Progenitor cell of endocrine pancreas (in vitro differentiated cells): Measurements from ENCODE around the gene KCNMA1. TPM values are rescaled to one million over a fixed set of nuclear protein-coding genes. Genes with fewer than 3 reads are reported as not detected.

Experiments
- DNase-seq: peaks from one replicate; pipeline ENCODE4 v3.0.0; 2021; ENCODE audit warnings: low spot score; ENCODE audit not compliant: unreplicated experiment
- H3K27ac Mint-ChIP-seq: 2 replicates; pipeline ENCODE4 v1.8.0; 2021; ENCODE audit warnings: mild to moderate bottlenecking, moderate library complexity, mixed read lengths
- H3K27me3 Mint-ChIP-seq: 2 replicates; pipeline ENCODE4 v1.8.0; 2021; ENCODE audit warnings: mixed read lengths
- H3K36me3 Mint-ChIP-seq: 2 replicates; pipeline ENCODE4 v1.8.0; 2022; ENCODE audit warnings: mixed read lengths; ENCODE audit not compliant: insufficient read depth
- H3K4me1 Mint-ChIP-seq: 2 replicates; pipeline ENCODE4 v1.8.0; 2021; ENCODE audit warnings: low read depth, mixed read lengths
- H3K4me3 Mint-ChIP-seq: 2 replicates; pipeline ENCODE4 v1.8.0; 2021; ENCODE audit warnings: low read depth, mild to moderate bottlenecking, moderate library complexity, mixed read lengths
- H3K9me3 Mint-ChIP-seq: 2 replicates; pipeline ENCODE4 v1.8.0; 2021; ENCODE audit warnings: low read depth, mixed read lengths
- total RNA-seq: library from RNA; stranded (reverse); gene quantifications from 2 replicates; pipeline ENCODE4 v1.2.1, GENCODE V29; 2021
- TF ChIP-seq, protein P1 (sequence below): fragments of 200-600 bp; sonication (generic); IDR thresholded peaks from one replicate; pipeline ENCODE4 v1.5.0; 2021; ENCODE audit warnings: antibody characterized with exemption, mild to moderate bottlenecking; ENCODE audit not compliant: unreplicated experiment

The KCNMA1 gene
- total RNA-seq, 1 donor from 2014 or later, result 5.8 TPM

DNA sequence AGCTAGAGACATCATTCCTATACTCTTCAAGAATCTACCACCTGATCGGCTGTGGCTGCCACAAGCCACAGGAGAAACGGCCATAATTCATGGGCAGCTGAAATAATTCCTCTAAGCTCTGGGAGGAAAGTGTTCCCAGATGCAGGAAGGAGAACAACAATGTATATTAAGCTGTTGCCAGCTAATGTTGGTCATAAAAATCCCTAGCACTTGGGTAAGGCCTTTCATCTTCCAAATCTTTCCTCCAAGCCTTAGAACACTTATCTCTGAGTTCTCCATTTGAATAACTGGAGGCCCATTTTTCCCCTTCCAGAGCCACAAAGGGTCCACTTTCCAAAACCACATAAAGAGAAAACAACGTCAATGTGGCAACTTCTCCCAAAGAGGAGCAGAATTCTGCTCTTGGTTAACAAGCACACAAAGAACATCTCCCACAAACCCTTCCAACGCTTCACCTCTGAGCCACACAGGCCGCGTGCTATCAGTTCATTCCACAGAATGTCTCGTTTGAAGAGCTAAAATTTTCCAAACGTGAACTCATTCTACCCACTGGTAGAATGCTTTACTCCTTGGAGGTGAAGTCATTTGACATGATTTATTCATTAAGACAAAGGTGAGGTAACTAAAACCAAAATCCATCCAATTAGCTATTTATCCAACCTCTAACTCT, 11.2 kb downstream of the KCNMA1 start:
- Mint-ChIP-seq H3K27me3 (peaks cover 42% of the 10 kb centered on the region), H3K9me3 (no peaks in the 10 kb centered on the region), H3K27ac (no peak overlapping the region), H3K36me3 (no peaks in the 10 kb centered on the region), H3K4me3 (no peak overlapping the region), H3K4me1 (no peaks in the 10 kb centered on the region)
- no peak for DNase-seq
- TF ChIP-seq, protein P1, sequence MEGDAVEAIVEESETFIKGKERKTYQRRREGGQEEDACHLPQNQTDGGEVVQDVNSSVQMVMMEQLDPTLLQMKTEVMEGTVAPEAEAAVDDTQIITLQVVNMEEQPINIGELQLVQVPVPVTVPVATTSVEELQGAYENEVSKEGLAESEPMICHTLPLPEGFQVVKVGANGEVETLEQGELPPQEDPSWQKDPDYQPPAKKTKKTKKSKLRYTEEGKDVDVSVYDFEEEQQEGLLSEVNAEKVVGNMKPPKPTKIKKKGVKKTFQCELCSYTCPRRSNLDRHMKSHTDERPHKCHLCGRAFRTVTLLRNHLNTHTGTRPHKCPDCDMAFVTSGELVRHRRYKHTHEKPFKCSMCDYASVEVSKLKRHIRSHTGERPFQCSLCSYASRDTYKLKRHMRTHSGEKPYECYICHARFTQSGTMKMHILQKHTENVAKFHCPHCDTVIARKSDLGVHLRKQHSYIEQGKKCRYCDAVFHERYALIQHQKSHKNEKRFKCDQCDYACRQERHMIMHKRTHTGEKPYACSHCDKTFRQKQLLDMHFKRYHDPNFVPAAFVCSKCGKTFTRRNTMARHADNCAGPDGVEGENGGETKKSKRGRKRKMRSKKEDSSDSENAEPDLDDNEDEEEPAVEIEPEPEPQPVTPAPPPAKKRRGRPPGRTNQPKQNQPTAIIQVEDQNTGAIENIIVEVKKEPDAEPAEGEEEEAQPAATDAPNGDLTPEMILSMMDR, result no peak

DNA sequence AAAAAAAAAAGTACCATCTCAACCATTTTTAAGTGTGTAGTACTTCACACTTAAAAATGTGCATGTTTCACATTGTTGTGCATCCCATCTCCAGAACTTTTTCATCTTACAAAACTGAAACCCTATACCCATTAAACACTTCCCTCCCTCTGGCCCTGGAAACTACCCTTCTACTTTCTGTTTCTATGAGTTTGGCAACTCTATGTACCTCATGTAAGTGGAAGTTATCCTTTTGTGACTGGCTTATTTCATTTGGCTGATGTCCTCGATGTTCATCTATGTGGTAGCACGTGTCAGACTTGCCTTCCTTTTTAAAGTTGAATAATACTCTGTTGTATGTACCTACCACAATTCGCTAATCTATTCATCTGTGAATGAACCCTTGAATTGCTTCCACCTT, 12.2 kb downstream of the KCNMA1 start:
- TF ChIP-seq, protein P1, result no peak
- Mint-ChIP-seq H3K4me1 (no peaks in the 10 kb centered on the region), H3K27me3 (peaks cover 42% of the 10 kb centered on the region), H3K27ac (no peak overlapping the region), H3K9me3 (no peaks in the 10 kb centered on the region), H3K4me3 (no peak overlapping the region), H3K36me3 (no peaks in the 10 kb centered on the region)
- no peak for DNase-seq

DNA sequence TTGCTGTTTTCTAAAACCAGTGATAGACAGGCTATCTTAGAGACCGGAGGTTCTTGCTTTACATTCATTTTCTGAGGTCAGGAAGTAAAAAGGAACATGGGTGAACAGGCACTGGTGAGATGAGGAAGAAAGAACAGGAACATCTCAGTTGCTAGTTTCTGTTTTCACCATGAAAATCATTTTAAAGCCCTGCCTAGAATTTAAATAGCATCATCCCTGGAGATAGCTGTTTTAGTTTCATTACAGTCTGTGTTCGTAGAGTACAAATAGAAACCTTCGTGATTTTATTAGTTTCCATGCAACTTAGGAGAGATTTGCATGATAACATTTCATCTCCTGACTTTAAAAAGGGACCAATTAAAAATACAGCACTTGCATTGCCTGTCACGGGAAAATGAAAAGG, 14.7 kb downstream of the KCNMA1 start:
- no peak for DNase-seq
- H3K27me3 Mint-ChIP-seq, result peaks cover 40% of the 10 kb centered on the region
- TF ChIP-seq, protein P1, result no peak
- no peak overlapping the region for H3K4me3 Mint-ChIP-seq
- H3K27ac Mint-ChIP-seq, result no peak overlapping the region
- no peaks in the 10 kb centered on the region for H3K9me3 Mint-ChIP-seq
- H3K4me1 Mint-ChIP-seq, result no peaks in the 10 kb centered on the region
- H3K36me3 Mint-ChIP-seq, result no peaks in the 10 kb centered on the region

DNA sequence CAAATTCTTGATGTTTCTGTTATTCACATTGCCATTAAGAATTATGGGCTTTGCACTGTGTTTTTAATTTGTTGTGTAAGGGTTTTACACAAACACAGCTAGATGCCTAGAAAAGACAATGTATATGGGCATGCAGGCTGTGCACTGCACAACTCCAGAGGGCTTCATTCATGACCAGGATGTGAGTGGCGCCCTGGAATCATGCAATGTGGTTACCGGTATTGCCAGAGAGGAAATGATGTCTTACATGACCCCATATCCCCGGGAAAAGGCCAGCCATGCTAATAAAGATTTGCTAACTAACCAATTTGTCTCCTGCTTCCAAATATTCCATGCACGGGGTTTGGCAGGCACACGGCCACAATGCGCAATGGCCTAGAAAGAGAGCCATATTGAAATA, 16.9 kb downstream of the KCNMA1 start:
- no peak overlapping the region for H3K27ac Mint-ChIP-seq
- H3K27me3 Mint-ChIP-seq, result peaks cover 34% of the 10 kb centered on the region
- H3K9me3 Mint-ChIP-seq, result no peaks in the 10 kb centered on the region
- H3K36me3 Mint-ChIP-seq, result no peaks in the 10 kb centered on the region
- TF ChIP-seq, protein P1, result no peak
- H3K4me1 Mint-ChIP-seq, result no peaks in the 10 kb centered on the region
- no peak overlapping the region for H3K4me3 Mint-ChIP-seq
- no peak for DNase-seq

DNA sequence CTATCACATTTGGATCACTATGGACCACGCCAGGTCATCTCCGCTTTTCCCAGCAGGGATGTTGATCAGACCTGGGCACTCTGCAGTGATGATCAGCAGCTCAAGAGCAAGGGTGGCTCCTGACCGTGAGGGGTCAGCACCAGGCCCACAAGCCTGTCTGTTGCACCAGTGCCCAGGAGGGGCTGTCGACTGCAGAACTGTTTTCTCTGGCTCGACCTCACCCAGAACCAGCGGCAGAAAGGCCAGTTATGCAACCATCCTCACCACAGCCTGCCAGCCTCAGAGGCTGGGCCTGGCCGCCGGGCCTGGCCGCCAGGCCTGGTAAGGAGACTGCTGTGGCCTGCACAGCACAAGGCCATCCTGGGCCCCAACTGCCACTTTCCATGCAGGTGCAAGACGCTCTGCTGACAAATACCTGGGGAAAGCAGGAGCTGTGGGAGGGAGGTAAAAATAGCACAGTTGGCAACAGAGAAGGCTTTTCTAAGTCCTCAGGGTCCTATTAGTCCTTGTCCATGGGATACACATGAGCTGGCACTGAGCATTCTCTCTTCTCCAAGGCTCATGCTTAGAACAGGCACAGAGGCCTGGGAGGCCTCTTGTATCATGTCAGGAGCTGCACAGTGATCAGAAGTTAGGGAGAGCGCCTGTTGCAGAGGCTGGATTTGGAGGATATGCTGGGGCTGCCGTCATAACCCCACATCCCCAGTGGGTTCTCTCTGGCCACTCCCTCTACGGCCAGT, 17.5 kb downstream of the KCNMA1 start:
- Mint-ChIP-seq H3K4me3 (no peak overlapping the region), H3K36me3 (no peaks in the 10 kb centered on the region), H3K4me1 (no peaks in the 10 kb centered on the region), H3K9me3 (no peaks in the 10 kb centered on the region), H3K27me3 (peaks cover 34% of the 10 kb centered on the region), H3K27ac (no peak overlapping the region)
- no peak for DNase-seq
- TF ChIP-seq, protein P1, result no peak
